Anterior cingulate cortex (tissue), 58 donors: ENCODE data around the gene LILRB2.
"Not testable (repeated sequence)": the region's sequence is repeated elsewhere in the genome, so short reads cannot be mapped to it uniquely, and the experiment has no call there.

Experiments
- DNase-seq, 58 donors: peaks; one replicate each; lab custom pipeline; 2025; lab: John Stamatoyannopoulos, UW

Gene LILRB2

GRCh38 chr19:54247106-54247930, 33.6 kb downstream of the LILRB2 start:
- DNase-seq, result no peak

- DNase-seq, result no peak
Measured at GRCh38 chr19:54245936-54246335, 35.0 kb downstream of the LILRB2 start.

- not testable (repeated sequence) for DNase-seq
Measured at GRCh38 chr19:54243809-54244208, 37.1 kb downstream of the LILRB2 start.

- not testable (repeated sequence) for DNase-seq
Measured at GRCh38 chr19:54242646-54243045, 38.3 kb downstream of the LILRB2 start, which contains the start of gene LILRA6. Gene LILRA6, minus strand, starts transcription at chr19:54242790.

DNA sequence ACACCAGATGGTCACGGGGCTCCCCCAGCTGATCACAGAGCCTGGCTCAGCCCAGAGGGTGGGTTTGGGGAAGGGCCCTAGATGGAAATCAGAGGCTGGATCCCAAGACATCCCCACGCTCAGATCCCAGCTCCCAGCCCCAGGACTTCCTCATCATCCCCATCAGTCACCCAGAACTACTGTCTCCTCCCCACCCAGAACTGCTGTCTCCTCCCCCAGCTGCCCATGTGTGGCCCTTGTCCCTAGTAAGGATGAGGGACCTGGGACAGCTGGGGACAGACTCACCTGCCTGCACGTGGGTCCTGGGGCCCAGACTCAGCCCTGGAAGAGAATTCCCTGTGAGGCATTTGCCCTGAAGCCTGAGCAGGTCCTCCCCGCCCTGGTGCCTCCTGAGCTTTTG, 38.7 kb downstream of the LILRB2 start:
- DNase-seq, result not testable (repeated sequence)

DNA sequence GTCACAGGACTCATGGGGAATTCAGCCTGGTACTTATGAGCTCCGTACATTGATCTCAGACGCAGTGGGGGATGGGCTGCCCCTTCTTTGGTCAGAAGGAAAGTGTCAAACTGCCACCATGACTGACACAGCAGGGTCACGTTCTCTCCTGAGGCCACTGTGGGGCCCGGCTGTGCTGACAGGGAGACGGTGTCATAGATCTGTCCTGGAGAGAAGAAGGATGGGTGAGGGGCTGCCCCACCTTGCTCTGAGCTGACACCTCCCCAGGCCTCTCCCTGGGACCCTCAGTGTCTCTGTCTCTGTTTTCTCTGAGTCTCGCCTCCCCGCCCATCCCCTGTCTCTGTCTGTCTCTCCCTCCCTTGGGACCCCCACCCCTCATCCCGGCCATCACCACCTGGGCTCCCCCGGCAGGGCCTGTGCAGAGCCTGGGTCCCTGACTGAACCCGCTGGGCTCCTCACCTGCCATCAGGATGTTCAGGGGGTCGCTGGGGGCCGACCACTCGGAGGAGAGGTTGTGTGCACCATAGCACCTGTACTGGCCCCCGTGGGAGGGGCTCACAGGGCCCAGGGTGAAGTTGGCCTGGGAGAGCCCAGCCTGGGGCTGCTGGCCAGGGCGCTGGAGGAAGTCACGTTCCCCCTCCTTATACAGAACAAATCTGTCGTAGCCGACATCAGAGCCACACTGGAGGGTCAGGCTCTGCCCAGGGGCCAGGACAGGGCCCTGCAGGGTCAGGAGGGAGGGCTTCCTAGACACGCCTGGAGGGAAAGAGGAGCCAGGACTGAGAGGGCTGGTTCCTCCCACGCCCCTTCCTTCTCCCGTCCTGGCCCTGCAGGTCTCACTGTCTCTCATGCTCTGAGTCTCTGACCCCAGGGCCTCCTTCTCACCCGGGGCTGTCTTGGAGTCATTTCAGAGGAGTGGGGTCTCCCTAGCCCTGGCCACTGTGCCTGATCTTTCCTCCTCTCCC, 40.3 kb downstream of the LILRB2 start:
- DNase-seq, result not testable (repeated sequence)

DNA sequence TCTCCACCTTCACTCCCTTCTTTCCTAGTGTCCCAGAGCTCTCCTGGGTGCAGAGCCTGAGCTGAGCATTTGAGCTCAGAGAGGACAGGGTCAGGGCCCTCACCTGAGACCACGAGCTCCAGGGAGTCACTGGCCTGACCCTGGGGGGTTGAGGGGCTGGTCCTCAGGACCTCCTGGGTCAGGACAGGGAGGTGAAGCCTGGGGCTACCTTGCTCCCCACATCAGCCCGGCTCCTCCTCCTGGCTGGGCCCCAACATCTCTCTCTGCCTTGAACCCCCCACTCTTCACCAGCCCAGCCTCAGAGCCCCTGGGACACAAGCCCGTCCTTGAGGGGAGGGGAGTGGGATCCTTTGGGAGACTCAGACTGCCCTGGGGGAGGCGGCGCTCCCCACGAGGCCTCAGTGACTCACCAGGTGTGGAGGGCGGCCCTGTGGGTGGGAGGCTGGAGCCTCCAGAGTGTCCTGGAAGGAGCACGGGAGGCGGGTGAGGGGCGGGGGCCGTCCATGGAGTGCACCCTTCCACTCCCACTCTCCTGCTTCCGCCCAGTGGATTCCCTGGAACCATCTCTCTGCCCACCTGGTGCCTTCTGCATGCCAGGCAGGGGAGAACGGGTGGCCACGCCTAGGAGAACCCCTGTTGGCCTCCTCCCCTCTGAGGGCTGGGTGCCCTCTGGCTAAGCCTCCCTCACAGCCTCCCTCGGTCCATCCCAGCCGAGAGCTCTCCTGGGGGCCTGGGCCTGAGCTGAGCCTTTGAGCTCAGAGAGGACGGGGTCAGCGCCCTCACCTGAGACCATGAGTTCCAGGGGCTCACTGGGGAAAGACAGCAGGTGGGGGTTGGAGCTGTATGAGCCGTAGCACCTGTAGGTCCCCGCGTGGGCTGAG, 41.2 kb downstream of the LILRB2 start:
- not testable (repeated sequence) for DNase-seq

GRCh38 chr19:54233941-54234340, 47.0 kb downstream of the LILRB2 start:
- no peak for DNase-seq

DNA sequence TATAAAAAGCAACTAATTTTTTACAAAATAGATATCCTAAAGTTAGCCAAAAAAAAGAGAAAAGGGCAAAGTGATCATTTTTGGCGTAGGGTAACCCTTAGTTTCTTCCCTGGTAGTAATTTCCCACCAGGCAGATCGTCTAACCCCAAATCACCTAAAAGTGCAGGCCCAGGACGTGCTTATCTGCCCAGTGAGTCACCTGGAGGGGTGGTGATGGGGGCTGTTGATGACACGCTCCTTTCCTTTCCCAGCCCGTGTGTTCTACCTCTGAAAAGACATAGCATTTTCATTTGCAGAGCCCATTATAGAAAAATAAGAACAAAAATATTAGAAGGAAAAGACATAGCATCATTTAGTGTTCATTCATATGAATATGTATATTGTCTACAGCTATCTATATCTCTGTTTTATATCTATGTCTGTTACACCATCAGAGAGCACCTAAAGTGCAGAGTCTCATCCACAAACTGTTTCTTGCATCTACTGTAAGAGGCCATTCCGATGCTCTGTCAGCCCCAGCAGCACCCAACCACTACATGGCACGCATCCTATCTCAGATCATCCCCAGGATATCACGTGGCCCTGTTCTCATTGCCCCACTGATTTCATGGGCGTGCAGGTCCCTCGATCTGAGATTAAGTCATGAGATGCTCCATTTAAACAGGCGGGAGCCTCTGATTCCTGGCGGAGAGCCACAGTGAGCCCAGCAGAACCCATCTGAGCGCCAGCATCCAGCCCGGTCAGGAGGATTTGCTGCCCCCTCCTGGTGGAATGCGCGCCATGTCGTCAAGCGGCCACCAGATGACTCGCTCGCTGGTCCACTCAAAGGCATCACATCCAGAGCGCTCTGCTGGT, 49.6 kb downstream of the LILRB2 start:
- DNase-seq, result peak in 56 of 58 donors; percentile 4 to 93 (median 68)

DNA sequence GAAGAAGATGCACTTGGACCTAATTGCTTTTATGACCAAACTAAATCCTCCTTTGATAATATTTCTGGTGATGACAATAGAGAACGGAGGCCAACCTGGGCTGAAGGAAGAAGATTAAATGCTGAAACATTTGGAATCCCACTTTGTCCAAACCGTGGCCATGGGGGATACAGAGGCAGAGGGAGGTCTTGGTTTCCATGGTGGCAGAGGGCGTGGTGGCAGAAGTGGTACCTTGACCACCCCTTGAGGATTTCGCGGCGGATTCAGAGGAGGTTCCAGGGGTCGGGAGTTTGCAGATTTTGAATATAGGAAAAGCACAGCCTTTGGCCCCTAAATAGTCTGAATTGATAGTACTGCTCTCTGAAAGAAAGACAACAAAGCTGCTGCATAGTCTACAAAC, 50.9 kb downstream of the LILRB2 start:
- no peak for DNase-seq

- no peak for DNase-seq
Measured at GRCh38 chr19:54229146-54229545, 51.8 kb downstream of the LILRB2 start.

DNA sequence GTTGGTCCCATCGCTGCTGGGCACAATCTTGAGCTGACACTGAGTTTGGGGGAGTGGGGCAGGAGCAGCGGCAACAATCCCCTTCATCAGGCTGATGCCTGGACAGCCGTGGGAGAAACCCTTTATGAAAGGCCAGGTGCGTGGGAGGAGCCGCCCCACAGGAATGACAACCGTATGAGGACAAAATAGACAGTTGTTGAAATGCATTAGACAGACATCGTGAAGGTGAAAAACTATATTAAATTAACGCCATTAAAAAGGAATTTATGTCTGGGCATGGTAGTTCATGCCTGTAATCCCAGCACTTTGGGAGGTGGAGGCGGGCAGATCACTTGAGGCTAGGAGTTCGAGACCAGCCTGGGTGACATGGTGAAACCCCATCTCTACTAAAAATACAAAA, 56.3 kb downstream of the LILRB2 start:
- DNase-seq, result not testable (repeated sequence)

DNA sequence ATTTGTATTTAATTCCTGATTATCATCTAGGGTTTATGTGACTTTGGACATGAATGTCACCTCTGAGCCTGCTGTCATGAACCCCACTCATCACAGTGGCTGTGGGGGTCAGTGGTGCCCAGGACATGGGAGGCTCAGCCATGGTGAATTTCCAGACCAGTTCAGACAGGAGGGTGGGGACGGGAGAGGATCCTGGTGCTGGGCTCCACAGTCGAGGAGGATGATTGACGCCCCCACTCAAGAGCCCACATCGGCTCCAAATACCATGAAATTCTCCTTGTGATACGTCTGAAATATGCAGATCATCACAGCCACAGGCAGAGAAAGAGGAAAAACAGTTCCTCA, 57.0 kb downstream of the LILRB2 start:
- DNase-seq, result not testable (repeated sequence)
